Psoas muscle (tissue), 8 donors: ENCODE data around the gene THEMIS. TPM values are rescaled to one million over a fixed set of nuclear protein-coding genes. Genes with fewer than 3 reads are reported as not detected.

Source experiments
- ATAC-seq, 4 donors: fragments of 200-7000 bp; cut with Tn5 transposase; one replicate each; pipeline ENCODE4 v1.9.1; 2020; ENCODE audit warnings: moderate library complexity in 3 of 4, mild to moderate bottlenecking in 2 of 4
- DNase-seq, 2 donors: peaks; one replicate each; pipeline ENCODE4 v3.0.0-alpha.2; 2020
- H3K27ac ChIP-seq: fragments of 200-600 bp; one replicate; pipeline ENCODE4 v1.8.0; 2022
- H3K27me3 ChIP-seq, 3 donors: fragments of 200-600 bp in 1 of 3; one replicate each; pipeline versions ENCODE4 v1.6.1 to v1.8.0; 2013 to 2022; ENCODE audit warnings: low read length in 2 of 3, mild to moderate bottlenecking in 2 of 3, moderate library complexity in 1 of 3; ENCODE audit not compliant: insufficient read depth in 3 of 3
- H3K36me3 ChIP-seq, 2 donors: fragments of 200-600 bp in 1 of 2; one replicate each; pipeline versions ENCODE4 v1.6.1 to v1.8.0; 2013 to 2022; ENCODE audit warnings: low read depth in 1 of 2, mild to moderate bottlenecking in 1 of 2, moderate library complexity in 1 of 2; ENCODE audit not compliant: insufficient read depth in 1 of 2
- H3K4me1 ChIP-seq: fragments of 200-600 bp; one replicate; pipeline ENCODE4 v1.8.0; 2022
- H3K4me3 ChIP-seq: fragments of 200-600 bp; one replicate; pipeline ENCODE4 v1.8.0; 2022; ENCODE audit warnings: mild to moderate bottlenecking
- H3K9me3 ChIP-seq: fragments of 200-600 bp; one replicate; pipeline ENCODE4 v1.8.0; 2022
- CTCF ChIP-seq: fragments of 200-600 bp; IDR thresholded peaks from one replicate; pipeline ENCODE4 v1.8.0; 2022; ENCODE audit warnings: antibody characterized with exemption
- whole genome bisulfite sequencing, 3 donors: extraction: QIAGEN DNeasy Blood & Tissue Kit; methylation state at CpG; one replicate each; pipeline versions ENCODE4 v1.1.6 to v1.1.7; 2013; 5-methylcytosine and 5-hydroxymethylcytosine counted together
- intact Hi-C, 2 donors: fragments of 100-400 bp; cut with DNase I; formaldehyde crosslinking; loops; one replicate each; pipeline versions ENCODE4 v1.11.0 to v1.14.2; 2022
- polyA plus RNA-seq, 3 donors: library from polyadenylated mRNA; stranded (reverse); fragments of 200-250 nt; gene quantifications; one replicate each; pipeline ENCODE4 v1.2.3, GENCODE V29; 2013
- total RNA-seq, 4 donors: library from RNA; stranded (reverse); fragmentation: NEBNext Ultra II Directional in 2 of 4; extraction: Animal tissue kit (Norgen Biotek cat#: 25700) in 2 of 4; gene quantifications; one replicate each; pipeline versions ENCODE4 v1.2.1 to v1.2.4, GENCODE V29; 2021 to 2023
- donor health status: healthy with polysubstance abuse.
- donor health status: DM: no; HTN: no; CAD: no; lungs with moderate emphysema.
- donor health status: Bipolar disorder and iron deficiency.
- donor health status: healthy.
- donor health status: DM: yes; HTN: yes; CAD: no.
- donor health status: DM: no; HTN: no; CAD: no.
- donor health status: DM: no; HTN: no; CAD: no.
- donor health status: DM: yes; HTN: yes; CAD: no.

THEMIS gene
- total and polyA plus RNA-seq, 7 donors, result 0.04 to 0.61 (median 0.17) TPM; not detected in 3

GRCh38 chr6:127716465-127716864, 184.4 kb downstream of the THEMIS start:
- intact Hi-C loops, result no loop called here
- Histone ChIP-seq H3K4me1 (no peaks in the 10 kb centered on the region), H3K27ac (no peak overlapping the region), H3K4me3 (no peak overlapping the region), H3K27me3 (no peaks in the 10 kb centered on the region), H3K9me3 (no peaks in the 10 kb centered on the region), H3K36me3 (no peaks in the 10 kb centered on the region)
- ATAC-seq (no peak), DNase-seq (no peak)
- WGBS, 3 donors, result 53 to 65% (median 60%) methylated on average over 2 of the region's 2 CpGs
- TF ChIP-seq CTCF, result no peak

GRCh38 chr6:127710668-127711067, 190.2 kb downstream of the THEMIS start:
- H3K27ac ChIP-seq, result no peak overlapping the region
- H3K4me1 ChIP-seq, result no peaks in the 10 kb centered on the region
- no peaks in the 10 kb centered on the region for H3K36me3 ChIP-seq
- no peak for DNase-seq
- H3K27me3 ChIP-seq, result no peaks in the 10 kb centered on the region
- no peak for TF ChIP-seq CTCF
- no peaks in the 10 kb centered on the region for H3K9me3 ChIP-seq
- WGBS, 3 donors, result 85 to 95% (median 94%) methylated on average over 3 of the region's 3 CpGs
- intact Hi-C loops, result no loop called here
- no peak overlapping the region for H3K4me3 ChIP-seq
- ATAC-seq, result no peak

- DNase-seq (no peak), ATAC-seq (no peak)
- H3K36me3 ChIP-seq, result no peaks in the 10 kb centered on the region
- intact Hi-C loops, result no loop called here
- H3K27me3 ChIP-seq, result no peaks in the 10 kb centered on the region
- no peak for TF ChIP-seq CTCF
- H3K4me3 ChIP-seq, result no peak overlapping the region
- no peaks in the 10 kb centered on the region for H3K4me1 ChIP-seq
- no peak overlapping the region for H3K27ac ChIP-seq
- no peaks in the 10 kb centered on the region for H3K9me3 ChIP-seq
Observed at GRCh38 chr6:127706216-127706615, 194.6 kb downstream of the THEMIS start.

GRCh38 chr6:127695108-127695507, 205.8 kb downstream of the THEMIS start:
- DNase-seq, result no peak
- no peak for TF ChIP-seq CTCF
- H3K4me1 ChIP-seq, result no peaks in the 10 kb centered on the region
- no peaks in the 10 kb centered on the region for H3K27me3 ChIP-seq
- H3K4me3 ChIP-seq, result no peak overlapping the region
- H3K9me3 ChIP-seq, result no peaks in the 10 kb centered on the region
- no peaks in the 10 kb centered on the region for H3K36me3 ChIP-seq
- intact Hi-C loops, result no loop called here
- H3K27ac ChIP-seq, result no peak overlapping the region
- no peak for ATAC-seq

- Histone ChIP-seq H3K9me3 (no peaks in the 10 kb centered on the region), H3K27ac (no peak overlapping the region), H3K4me1 (no peaks in the 10 kb centered on the region), H3K36me3 (no peaks in the 10 kb centered on the region), H3K4me3 (no peak overlapping the region), H3K27me3 (no peaks in the 10 kb centered on the region)
- ATAC-seq (no peak), DNase-seq (no peak)
- no peak for TF ChIP-seq CTCF
- intact Hi-C loops, result no loop called here
Observed at GRCh38 chr6:127691146-127691545, 209.7 kb downstream of the THEMIS start.
